ENCODE results near the gene CPEB3. TPM values are rescaled to one million over a fixed set of nuclear protein-coding genes. Genes with fewer than 3 reads are reported as not detected.

Gene CPEB3
- total RNA-seq, 1 donor from 2014 or later, result 1.1 TPM

- no peak overlapping the region for H3K27ac Mint-ChIP-seq (ENCODE audit: unreplicated experiment)
- peaks cover 1% of the 10 kb centered on the region for H3K36me3 Mint-ChIP-seq (ENCODE audit: low read depth)
- no peak for TF ChIP-seq CTCF (IDR thresholded peaks at IDR 0.05)
- no peaks in the 10 kb centered on the region for H3K27me3 Mint-ChIP-seq (ENCODE audit: low read depth)
- H3K9me3 Mint-ChIP-seq (ENCODE audit: low read depth), result no peaks in the 10 kb centered on the region
- H3K4me1 Mint-ChIP-seq (ENCODE audit: low read depth), result no peaks in the 10 kb centered on the region
- no peak overlapping the region for H3K4me3 Mint-ChIP-seq (ENCODE audit: unreplicated experiment)
- DNase-seq (ENCODE audit: low spot score), result no peak
These were observed 90.3 kb downstream of the CPEB3 start for GRCh38 chr10:92200564-92200963.

- Mint-ChIP-seq H3K36me3 (ENCODE audit: low read depth) (no peaks in the 10 kb centered on the region), H3K27ac (ENCODE audit: unreplicated experiment) (no peak overlapping the region), H3K4me3 (ENCODE audit: unreplicated experiment) (no peak overlapping the region), H3K27me3 (ENCODE audit: low read depth) (no peaks in the 10 kb centered on the region), H3K4me1 (ENCODE audit: low read depth) (no peaks in the 10 kb centered on the region), H3K9me3 (ENCODE audit: low read depth) (no peaks in the 10 kb centered on the region)
- DNase-seq (ENCODE audit: low spot score), result no peak
- TF ChIP-seq CTCF (IDR thresholded peaks at IDR 0.05), result no peak
These were observed 103.8 kb downstream of the CPEB3 start for GRCh38 chr10:92187101-92187500.

- Mint-ChIP-seq H3K4me1 (ENCODE audit: low read depth) (no peaks in the 10 kb centered on the region), H3K27ac (ENCODE audit: unreplicated experiment) (no peak overlapping the region), H3K27me3 (ENCODE audit: low read depth) (no peaks in the 10 kb centered on the region), H3K9me3 (ENCODE audit: low read depth) (no peaks in the 10 kb centered on the region), H3K36me3 (ENCODE audit: low read depth) (no peaks in the 10 kb centered on the region), H3K4me3 (ENCODE audit: unreplicated experiment) (no peak overlapping the region)
- DNase-seq (ENCODE audit: low spot score), result no peak
- TF ChIP-seq CTCF (IDR thresholded peaks at IDR 0.05), result no peak
These were observed 105.9 kb downstream of the CPEB3 start for GRCh38 chr10:92184977-92185376.

- DNase-seq (ENCODE audit: low spot score), result no peak
- Mint-ChIP-seq H3K4me1 (ENCODE audit: low read depth) (no peaks in the 10 kb centered on the region), H3K9me3 (ENCODE audit: low read depth) (no peaks in the 10 kb centered on the region), H3K4me3 (ENCODE audit: unreplicated experiment) (no peak overlapping the region), H3K27ac (ENCODE audit: unreplicated experiment) (no peak overlapping the region), H3K27me3 (ENCODE audit: low read depth) (no peaks in the 10 kb centered on the region), H3K36me3 (ENCODE audit: low read depth) (no peaks in the 10 kb centered on the region)
- TF ChIP-seq CTCF (IDR thresholded peaks at IDR 0.05), result no peak
These were observed 107.7 kb downstream of the CPEB3 start for GRCh38 chr10:92183199-92183598.

- H3K27me3 Mint-ChIP-seq (ENCODE audit: low read depth), result no peaks in the 10 kb centered on the region
- H3K4me1 Mint-ChIP-seq (ENCODE audit: low read depth), result peaks cover 4% of the 10 kb centered on the region
- DNase-seq (ENCODE audit: low spot score), result no peak
- no peaks in the 10 kb centered on the region for H3K36me3 Mint-ChIP-seq (ENCODE audit: low read depth)
- no peak overlapping the region for H3K4me3 Mint-ChIP-seq (ENCODE audit: unreplicated experiment)
- H3K9me3 Mint-ChIP-seq (ENCODE audit: low read depth), result no peaks in the 10 kb centered on the region
- H3K27ac Mint-ChIP-seq (ENCODE audit: unreplicated experiment), result no peak overlapping the region
- peak; percentile 56 for TF ChIP-seq CTCF (IDR thresholded peaks at IDR 0.05)
These were observed 109.3 kb downstream of the CPEB3 start for GRCh38 chr10:92181575-92181974.

Measured in chondrocyte (in vitro differentiated cells).